ENCODE results near the gene MMS22L.

The MMS22L gene

GRCh38 chr6:97262676-97263075 is 20.3 kb downstream of the MMS22L start:
- TF ChIP-seq CTCF (IDR thresholded peaks at IDR 0.05; ENCODE audit: insufficient read depth, low read depth, low read length, missing control alignments), result no peak
- no peak for DNase-seq (ENCODE audit: low read depth)
- no peak overlapping the region for H3K4me3 ChIP-seq (ENCODE audit: low read depth, low read length)

GRCh38 chr6:97246842-97247241 is 36.2 kb downstream of the MMS22L start:
- no peak for DNase-seq (ENCODE audit: low read depth)
- no peak for TF ChIP-seq CTCF (IDR thresholded peaks at IDR 0.05; ENCODE audit: insufficient read depth, low read depth, low read length, missing control alignments)
- no peak overlapping the region for H3K4me3 ChIP-seq (ENCODE audit: low read depth, low read length)

GRCh38 chr6:97240222-97240621 is 42.8 kb downstream of the MMS22L start:
- TF ChIP-seq CTCF (IDR thresholded peaks at IDR 0.05; ENCODE audit: insufficient read depth, low read depth, low read length, missing control alignments), result no peak

GRCh38 chr6:97231911-97232310 is 51.1 kb downstream of the MMS22L start:
- TF ChIP-seq CTCF (IDR thresholded peaks at IDR 0.05; ENCODE audit: insufficient read depth, low read depth, low read length, missing control alignments), result no peak
- H3K4me3 ChIP-seq (ENCODE audit: low read depth, low read length), result no peak overlapping the region
- DNase-seq (ENCODE audit: low read depth), result no peak

More at GRCh38 chr6:97240222-97240621, 42.8 kb downstream of the MMS22L start:
- no peak for DNase-seq (ENCODE audit: low read depth)
- no peak overlapping the region for H3K4me3 ChIP-seq (ENCODE audit: low read depth, low read length)

GRCh38 chr6:97222903-97223302 is 60.1 kb downstream of the MMS22L start:
- H3K4me3 ChIP-seq (ENCODE audit: low read depth, low read length), result no peak overlapping the region
- no peak for DNase-seq (ENCODE audit: low read depth)
- no peak for TF ChIP-seq CTCF (IDR thresholded peaks at IDR 0.05; ENCODE audit: insufficient read depth, low read depth, low read length, missing control alignments)

GRCh38 chr6:97218912-97219311 is 64.1 kb downstream of the MMS22L start:
- DNase-seq (ENCODE audit: low read depth), result no peak
- no peak overlapping the region for H3K4me3 ChIP-seq (ENCODE audit: low read depth, low read length)
- no peak for TF ChIP-seq CTCF (IDR thresholded peaks at IDR 0.05; ENCODE audit: insufficient read depth, low read depth, low read length, missing control alignments)

- no peak overlapping the region for H3K4me3 ChIP-seq (ENCODE audit: low read depth, low read length)
- peak; percentile 15 for DNase-seq (ENCODE audit: low read depth)
- peak; percentile 22 for TF ChIP-seq CTCF (IDR thresholded peaks at IDR 0.05; ENCODE audit: insufficient read depth, low read depth, low read length, missing control alignments)
Observed at GRCh38 chr6:97215157-97215769, 67.8 kb downstream of the MMS22L start.

All from GM12865 (cell line).